Hippocampal formation (tissue), 2 donors: ENCODE data around the gene SLC35F6.
"Not testable (repeated sequence)": the region's sequence is repeated elsewhere in the genome, so short reads cannot be mapped to it uniquely, and the experiment has no call there.

Experiments used
- DNase-seq, 2 donors: peaks; one replicate each; lab custom pipeline; 2025; lab: John Stamatoyannopoulos, UW

The SLC35F6 gene

DNA sequence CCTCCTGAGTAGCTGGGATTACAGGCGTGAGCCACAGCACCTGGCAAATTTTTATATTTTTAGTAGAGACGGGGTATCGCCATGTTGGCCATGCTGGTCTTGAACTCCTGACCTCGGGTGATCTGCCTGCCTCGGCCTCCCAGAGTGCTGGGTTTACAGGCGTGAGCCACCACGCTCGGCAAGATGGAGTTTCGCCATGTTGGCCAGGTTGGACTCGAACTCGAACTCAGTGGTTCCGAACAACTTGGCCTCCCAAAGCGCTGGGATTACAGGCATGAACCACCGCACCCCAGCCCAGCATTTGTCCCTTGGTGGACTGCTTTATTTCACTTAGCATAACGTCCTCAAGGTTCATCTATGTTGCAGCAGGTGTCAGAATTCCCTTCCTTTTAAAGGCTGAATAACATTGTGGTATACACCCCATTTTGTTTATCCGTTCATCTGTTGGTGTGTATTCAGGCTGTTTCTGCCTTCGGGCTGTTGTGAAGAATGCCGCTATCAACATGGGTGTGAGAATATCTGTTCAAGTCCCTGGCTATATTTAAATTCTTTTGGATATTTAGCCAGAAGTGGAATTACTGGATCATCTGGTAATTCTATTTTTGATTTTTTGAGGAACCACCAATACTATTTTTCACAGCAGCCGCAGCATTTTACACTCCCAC is 20.6 kb downstream of the SLC35F6 start:
- DNase-seq = no peak

DNA sequence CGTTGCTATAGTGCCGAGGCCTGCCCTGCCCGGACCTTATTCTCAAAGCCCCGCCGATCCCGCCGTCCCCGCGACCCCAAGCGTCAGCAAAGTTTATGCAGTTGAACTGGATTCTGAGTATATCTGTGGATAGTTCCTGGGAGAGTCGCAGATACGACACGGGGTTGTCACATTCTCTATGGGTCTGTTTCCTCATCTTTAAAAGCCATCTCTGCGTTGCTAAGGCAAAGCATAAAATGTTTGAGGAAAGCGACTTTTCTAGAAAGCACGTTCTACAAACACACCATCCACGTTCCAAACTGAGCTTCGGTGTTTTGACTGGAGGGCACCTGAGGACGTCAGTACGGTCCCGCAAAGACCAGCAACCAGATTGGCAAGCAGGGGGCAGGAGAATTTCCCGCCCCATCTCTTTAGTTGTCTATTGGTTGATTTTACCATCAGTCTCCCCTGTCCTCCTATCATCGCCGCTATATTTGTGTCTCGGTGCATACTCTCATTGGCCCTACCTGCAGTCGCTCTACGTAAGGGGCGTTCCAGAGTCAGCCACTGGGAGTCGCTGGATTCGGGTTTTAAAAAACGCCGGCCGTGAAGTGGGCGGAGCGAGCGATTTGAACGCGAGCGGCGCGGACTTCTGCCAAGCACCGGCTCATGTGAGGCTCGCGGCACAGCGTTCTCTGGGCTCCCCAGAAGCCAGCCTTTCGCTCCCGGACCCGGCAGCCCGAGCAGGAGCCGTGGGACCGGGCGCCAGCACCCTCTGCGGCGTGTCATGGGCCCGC is 21.5 kb downstream of the SLC35F6 start, which contains the start of gene CENPA:
Gene CENPA (plus strand): TSS at position 626 of the 776 bp plus-strand sequence. CDS start 141 bp downstream, at position 767.
- DNase-seq = peak; percentile 91 to 98

DNA sequence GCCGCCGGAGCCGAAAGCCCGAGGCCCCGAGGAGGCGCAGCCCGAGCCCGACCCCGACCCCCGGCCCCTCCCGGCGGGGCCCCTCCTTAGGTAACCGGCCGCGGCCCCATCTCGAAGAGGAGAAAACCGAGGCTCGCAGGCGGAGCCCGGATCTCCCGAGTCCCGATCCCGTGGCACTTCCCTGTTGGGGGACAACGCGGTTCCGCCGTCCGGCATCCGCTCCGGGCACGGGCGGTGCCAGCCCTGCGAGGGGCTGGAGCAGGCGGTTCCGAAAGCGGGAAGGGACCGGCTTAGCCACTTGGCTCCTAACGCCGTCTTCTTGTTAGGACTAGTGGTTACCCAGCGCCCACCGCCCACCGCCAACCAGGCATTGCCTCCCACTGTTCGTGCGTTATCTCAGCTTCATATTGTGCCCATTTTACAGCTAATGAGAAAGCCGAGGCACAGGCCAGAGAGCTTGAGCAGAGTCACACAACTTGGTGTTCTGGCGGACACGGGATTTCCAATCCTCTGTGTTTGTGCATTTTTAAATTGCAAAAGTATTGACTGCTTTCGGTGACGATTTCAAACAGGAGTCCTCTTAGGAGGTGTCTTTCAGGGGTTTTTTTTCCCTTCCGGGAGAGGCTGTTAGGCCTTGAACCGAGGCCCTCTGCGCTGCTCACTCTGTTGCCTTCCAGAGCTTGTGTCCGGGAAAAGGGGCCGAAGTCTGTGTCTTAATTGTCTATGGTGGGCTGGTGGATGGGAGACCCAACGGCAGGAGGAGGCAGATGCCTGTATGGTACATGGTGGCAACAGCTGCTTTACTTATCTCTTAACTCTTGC is 22.3 kb downstream of the SLC35F6 start:
- DNase-seq = no peak

DNA sequence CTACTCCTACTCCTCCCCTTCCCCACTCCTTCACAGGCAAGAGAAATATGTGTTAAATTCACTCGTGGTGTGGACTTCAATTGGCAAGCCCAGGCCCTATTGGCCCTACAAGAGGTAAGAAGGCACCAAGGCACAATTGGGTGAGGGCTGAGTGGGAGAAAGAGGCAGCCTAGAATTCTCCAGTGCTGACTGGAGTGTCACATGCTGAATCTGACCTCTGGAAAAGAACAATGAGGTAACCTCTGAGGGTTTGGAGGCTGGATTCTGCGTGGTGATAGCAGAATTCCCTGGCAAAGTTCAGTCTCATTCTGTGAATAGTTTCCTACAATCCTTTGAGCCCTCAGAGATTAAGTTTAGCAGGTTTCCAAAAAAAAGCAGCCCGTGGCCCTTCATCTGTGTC is 28.6 kb downstream of the SLC35F6 start:
- DNase-seq = no peak

DNA sequence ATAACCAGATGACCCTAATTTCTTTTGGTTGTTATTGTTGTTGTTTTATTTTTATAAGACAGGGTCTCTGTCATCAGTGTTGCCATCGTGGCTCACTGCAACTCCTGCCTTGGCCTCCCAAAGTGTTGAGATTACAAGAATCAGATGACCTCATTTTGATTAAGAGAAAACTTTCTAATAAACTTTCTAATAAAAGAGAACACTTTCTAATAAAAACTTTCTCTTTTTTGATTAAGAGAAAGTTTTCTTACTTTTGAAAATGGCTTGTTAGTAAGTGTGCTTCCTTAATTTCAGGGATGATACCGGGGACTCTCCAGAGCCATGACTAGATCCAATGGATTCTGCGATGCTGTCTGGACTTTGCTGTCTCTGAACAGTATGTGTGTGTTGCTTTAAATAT is 29.4 kb downstream of the SLC35F6 start:
- DNase-seq = no peak

DNA sequence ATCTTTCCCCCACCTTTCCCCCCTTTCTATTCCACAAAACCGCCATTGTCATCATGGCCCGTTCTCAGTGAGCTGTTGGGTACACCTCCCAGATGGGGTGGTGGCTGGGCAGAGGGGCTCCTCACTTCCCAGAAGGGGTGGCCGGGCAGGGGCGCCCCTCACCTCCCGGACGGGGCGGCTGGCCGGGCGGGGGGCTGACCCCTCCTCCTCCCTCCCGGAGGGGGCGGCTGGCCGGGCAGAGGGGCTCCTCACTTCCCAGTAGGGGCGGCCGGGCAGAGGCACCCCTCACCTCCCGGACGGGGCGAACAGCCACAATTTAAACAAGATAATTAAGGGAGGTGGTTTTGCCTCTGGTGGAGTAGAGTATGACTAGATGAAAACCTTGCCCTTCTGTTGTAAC is 31.1 kb downstream of the SLC35F6 start:
- not testable (repeated sequence) for DNase-seq

DNA sequence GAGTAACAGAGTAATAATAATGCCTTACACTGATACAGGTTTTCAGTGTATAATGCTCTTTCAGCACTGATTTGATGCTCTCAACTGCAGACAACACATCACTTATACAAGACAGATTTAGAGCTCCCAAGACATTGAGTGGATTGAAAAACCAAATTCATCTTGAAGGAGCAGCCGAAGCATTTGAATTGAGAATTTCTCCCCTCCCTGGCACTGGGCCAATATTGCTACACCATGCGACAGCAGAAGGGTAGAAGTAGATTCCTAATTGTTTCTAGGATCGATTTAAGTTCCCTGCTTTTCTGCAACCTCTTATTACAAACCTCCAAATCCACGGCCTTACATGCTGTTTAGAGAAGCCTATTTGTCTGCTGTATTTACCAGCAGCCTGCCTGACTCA is 37.2 kb downstream of the SLC35F6 start:
- no peak for DNase-seq

DNA sequence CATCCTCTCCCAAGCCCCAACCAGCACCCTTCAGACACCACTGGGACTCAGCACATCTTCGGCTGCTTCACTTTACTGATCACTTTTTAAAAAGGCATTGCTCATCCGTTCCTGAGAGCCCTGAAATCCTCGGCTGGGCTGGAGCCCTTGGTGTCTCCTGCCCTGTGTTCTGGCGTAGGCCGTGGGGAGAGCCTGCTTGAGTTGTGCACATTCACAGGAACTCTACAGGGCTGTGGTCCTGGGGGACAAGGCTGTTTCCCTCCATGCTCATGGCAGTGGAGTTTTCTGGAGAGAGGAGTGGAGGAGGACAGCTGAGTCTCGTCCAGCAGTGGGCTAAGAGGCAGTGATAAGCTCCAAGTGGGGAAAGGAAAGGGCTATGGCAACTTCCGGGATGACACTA is 37.7 kb downstream of the SLC35F6 start:
- DNase-seq = no peak

DNA sequence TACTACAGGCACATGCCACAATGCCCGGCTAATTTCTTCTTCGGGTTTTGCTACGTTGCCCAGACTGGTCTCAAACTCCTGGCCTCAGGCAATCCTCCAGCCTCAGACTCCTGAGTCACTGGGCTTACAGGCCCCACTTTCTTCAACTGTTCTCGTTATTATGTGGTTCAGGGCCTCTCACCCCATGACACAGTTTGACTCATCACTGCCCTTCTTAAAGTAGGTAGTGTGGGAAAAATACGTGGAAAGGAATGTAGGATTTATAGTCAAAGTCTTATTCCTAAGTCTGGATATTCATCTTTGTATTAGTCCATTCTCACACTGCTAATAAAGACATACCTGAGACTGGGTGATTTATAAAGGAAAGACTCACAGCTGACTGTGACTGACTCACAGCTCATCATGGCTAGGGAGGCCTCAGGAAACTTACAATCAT is 41.2 kb downstream of the SLC35F6 start:
- no peak for DNase-seq

DNA sequence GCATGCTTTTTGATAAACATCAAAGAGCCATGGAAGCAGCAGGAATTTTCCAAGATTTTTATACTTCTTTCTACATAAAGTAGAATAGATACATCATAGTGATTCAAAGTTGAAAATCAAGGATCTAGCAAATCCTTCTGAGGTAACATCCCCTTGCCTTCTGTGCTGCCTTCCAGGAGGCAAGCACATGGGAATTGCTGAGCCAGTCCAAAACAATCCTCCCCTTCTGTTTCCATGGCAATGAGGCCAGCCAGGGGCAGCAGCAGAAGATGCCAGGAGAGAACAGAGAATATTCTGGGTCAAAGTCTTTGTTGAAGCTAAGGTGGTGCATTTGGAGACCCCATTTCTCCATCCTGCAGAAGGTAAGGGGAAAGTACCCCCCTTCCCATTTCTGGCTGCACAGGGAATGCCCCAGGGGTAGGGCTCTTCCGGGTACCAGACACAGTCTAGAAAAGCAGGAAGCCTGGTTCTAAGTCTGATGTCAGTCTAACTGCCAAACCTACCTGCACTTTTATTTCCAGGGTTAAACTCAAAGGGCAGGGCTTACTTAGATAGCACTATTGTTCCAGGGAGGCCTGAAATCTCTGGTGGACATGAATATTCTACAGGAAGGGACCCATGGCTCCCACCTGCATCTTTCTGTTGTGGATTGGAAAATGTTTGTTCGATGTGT is 43.8 kb downstream of the SLC35F6 start:
- DNase-seq = peak in 1 of 2 donors; percentile 5

DNA sequence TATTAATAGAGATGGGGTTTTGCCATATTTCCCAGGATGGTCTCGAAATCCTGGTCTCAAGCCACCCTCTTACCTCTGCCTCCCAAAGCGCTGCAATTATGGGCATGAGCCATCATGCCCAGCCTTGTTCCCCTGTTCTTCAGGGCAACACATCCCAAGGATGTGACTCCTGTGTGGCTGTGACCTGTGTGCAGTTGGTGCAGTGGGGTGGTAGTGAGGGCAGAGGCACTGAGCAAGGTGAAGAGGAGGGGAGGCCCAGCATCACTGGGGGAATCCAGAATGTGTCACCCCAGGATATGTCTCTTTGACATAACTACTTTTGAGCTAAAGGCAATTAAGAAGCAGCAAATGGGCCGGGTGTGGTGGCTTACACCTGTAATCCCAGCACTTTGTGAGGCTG is 45.1 kb downstream of the SLC35F6 start:
- no peak for DNase-seq

DNA sequence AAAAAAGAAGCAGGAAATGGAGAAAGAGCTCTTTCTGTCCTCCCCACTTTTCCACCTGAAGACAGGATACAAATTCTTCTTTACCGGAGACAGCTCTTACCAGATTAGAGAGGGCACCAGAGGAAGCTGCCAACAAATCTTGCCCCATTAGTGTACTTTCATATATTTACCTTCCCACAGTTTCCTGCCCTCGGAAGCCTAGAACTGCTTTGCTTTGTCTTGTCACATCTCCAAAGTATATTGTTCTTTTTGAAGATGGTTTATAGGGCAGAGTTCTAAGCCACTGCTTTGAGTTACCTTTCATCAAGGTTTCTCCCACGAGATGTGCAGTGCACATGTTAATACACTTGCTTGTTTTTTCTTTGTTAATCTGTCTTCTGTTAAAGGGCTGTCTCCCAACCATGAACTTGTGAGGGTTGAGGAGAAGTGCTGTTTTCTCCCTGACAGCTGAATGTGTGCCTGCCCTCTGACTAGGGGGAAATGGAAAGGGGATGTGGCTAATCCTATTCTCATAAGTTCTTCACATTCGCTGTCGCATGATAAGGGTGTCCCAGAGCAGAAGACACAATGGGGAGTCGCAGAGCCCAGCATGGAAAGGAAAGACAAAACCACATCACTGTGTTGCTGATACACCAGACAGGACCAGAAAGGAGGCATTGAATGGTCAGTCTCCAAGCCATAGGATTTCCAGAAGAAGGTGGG is 45.9 kb downstream of the SLC35F6 start:
- peak; percentile 6 to 21 for DNase-seq

DNA sequence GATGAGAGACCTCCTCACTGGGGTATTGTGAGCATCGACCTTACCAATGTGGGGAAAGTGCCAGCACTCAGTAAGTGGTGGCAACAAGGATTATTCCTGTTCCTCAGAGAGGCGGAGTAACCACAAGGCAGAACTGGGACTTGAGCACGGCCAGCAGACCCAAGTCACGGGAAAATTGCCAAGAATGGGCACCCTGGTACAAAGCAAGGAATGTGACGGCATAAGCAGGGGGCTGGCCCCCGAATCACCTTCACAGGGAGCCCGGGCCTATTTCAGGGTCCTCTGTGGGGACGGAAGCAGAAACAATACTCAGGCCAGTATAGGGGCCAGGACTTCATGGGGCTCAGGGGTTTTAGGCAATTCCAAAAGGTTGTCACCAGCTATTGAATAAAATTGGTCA is 47.2 kb downstream of the SLC35F6 start:
- no peak for DNase-seq

DNA sequence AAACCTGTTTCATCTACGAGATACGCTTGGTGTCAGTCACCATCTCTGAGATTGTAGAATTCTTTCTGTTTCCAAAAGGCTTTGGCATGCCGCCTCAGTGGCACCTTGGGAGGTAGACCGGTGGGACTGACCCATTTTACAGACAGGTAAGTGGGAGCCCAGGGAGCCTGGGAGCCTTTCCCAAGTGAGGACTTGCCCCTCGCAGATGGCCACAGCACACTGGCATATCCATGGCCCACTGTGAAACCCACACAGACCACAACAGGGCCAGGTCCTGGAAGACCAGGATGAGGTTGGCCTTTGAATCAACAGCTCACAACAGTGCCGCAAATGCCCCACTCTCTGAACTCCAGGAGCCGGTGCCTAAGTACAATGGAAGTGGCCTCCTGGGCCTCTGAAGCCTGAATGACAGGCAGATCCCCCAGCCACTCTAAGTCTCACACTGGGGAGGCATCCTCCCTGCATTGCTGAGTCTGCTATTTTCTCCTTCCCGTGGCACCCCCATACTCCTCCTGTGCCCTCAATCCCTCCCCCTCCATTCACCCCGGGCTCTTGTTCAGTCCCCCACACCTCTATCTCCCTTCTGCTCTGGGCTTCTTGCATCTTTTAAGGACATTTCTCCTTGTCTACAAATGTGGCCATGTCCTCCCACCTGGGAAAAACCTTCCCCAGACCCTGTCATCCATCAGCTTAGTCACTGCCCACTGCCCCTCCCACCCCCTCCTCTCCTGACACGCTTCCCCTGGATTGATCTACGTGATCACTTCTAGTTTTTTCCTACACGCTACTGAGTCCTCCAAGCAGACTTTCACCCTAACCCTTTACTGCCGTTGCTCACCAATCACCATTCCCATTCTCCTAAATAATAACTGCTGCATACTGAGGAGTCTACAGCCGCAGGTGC is 48.0 kb downstream of the SLC35F6 start:
- DNase-seq = no peak

DNA sequence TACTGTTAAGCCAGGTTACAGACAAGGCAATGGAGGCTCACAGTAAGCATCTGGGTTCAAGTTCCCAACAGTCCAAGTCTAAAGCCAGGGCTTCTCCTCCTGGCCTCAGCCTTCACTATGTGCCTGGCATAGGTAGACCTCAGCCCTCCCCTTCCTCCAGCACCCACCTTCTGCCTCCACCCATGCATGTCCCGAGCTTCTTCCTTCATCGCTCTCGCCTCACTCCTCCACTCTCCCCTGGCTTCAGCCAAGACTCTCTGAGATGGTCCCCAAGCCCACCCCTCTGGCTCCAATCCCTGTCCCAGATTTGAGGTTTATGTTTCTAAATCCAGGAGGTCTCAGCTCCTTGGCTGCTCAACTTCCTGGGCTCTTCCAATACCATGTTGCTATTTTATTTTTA is 48.6 kb downstream of the SLC35F6 start:
- no peak for DNase-seq

DNA sequence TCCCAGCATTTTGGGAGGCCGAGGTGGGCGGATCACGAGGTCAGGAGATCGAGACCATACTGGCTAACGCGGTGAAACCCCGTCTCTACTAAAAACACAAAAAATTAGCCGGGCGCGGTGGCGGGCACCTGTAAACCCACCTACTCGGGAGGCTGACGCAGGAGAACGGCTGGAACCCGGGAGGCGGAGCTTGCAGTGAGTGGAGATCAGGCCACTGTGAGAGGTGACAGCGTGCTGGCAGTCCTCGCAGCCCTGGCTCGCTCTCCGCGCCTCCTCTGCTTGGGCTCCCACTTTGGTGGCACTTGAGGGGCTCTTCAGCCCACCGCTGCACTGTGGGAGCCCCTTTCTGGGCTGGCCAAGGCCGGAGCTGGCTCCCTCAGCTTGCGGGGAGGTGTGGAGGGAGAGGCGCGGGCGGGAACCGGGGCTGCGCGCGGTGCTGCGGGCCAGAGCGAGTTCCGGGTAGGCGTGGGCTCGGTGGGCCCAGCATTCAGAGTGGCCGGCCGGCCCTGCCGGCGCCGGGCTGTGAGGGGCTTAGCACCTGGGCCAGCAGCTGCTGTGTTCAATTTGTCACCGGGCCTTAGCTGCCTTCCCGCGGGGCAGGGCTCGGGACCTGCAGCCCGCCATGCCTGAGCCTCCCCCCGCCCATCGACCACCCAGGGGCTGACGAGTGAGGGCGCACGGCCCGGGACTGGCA is 50.1 kb downstream of the SLC35F6 start:
- DNase-seq = not testable (repeated sequence)

DNA sequence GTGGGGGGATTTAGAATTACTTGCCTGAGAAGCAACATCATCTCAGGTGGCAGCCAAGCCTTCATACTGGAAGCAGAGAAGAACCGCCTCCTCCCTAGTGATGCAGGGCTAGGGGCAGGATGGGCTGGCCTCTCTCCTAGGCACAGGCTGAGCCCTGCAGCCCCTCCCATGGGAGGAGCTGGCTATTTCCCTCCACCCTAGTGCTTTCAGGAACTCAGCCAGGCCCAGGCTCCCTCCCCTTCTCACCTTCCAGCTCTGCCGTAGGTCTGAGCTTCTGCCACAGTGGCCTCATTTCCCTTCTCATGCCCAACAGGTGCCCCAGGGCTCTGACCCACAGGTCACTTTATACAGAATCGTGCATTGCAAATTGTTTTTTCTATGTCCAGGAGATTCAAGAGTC is 52.8 kb downstream of the SLC35F6 start:
- no peak for DNase-seq

DNA sequence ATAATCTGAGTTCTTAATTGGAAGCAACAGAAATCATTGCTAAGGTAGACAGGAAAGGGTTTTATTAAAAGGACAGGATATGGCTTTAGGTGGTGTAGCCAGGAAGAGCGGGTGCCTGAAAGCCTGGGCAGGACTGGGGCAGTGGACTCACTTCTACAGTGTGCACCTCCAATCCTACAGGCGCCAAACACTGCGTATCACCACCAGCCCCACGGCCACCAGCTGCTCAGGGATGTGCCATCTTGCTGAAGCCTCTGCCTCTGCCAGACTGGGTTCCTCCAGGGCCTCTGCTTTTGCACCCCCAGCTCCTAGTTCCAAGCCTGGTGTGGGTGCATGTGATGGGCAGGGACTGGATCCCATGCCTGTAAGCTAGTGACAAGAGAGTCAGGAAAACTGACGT is 54.2 kb downstream of the SLC35F6 start:
- DNase-seq = no peak

DNA sequence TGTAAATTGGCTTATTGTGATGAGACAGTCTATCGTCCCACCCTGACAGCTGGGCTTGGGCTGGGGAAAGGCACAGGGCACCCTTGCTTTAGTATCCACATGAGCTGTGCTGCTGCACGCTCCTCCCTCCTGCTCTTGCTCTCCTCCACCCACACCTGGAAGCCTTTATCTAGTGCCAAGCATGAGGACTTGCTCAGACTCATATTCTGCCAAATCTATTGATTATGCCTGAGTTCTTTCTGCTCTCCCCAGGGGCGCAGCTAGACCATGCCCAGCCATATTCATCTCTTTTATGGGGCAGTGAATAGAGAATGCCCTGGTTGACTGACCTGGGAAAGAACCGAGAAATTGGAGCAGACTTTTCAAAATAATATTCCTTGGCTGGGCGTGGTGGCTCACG is 54.9 kb downstream of the SLC35F6 start:
- no peak for DNase-seq

DNA sequence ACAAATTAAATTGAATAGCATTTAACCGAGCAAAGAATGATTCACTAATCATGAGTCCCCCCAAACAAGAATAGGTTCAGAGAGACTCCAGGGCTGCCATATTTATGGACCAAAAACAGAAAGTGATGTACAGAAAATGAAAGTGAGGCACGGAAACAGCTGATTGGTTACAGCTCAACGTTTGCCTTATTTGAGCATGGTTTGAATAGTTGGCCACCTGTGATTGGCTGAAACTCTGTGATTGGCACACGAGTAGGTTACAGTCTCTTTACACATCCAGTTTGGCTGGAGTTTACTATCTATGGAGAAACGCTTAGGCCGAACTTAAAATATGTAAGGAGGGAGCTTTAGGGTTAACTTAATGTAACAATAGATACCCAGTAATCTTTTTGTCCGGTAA is 56.8 kb downstream of the SLC35F6 start:
- DNase-seq = no peak
